NCI-H446 (cell line): ENCODE measurements around the gene GPX3.

Source experiments
- DNase-seq, 2 experiments: peaks; one replicate each; lab custom pipeline; 2025; lab: John Stamatoyannopoulos, UW

Gene GPX3, protein sequence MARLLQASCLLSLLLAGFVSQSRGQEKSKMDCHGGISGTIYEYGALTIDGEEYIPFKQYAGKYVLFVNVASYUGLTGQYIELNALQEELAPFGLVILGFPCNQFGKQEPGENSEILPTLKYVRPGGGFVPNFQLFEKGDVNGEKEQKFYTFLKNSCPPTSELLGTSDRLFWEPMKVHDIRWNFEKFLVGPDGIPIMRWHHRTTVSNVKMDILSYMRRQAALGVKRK

DNA sequence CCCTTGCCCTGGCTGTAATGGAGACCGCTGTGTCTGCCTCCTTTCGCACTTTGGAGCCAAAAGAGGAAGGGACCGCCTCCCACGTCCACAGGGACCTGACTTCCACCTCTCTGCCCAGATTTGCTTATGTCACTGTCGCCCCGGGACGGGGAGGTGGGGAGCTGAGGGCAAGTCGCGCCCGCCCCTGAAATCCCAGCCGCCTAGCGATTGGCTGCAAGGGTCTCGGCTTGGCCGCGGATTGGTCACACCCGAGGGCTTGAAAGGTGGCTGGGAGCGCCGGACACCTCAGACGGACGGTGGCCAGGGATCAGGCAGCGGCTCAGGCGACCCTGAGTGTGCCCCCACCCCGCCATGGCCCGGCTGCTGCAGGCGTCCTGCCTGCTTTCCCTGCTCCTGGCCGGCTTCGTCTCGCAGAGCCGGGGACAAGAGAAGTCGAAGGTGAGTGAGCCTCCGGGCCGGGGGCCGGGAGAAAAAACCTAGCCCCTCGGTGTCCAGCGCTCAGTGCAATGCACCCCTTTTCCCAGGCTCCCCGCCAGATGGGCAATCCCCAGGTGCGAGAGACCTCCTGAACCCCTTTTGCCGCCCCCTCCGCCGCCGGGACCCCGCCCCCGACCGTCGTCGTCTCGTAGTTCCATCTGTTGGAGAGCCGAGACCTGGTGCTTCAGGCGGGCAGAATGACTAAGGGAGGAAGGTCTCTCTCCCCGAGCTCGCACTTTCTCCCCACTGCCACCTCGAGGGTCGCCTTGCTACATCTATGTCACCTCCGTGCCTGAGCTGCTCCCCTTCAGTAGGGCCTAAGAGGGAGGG lies at the start of gene GPX3:
Gene GPX3, plus strand, starts transcription at position 288 of the 807 bp plus-strand sequence. Its CDS starts 64 bp downstream, at position 352.
- DNase-seq: peak in 1 of 2 experiments; percentile 21

GRCh38 chr5:150978590-150978989 lies 41.8 kb upstream of the GPX3 start:
- no peak for DNase-seq

GRCh38 chr5:150987746-150988145 lies 32.6 kb upstream of the GPX3 start:
- no peak for DNase-seq

DNA sequence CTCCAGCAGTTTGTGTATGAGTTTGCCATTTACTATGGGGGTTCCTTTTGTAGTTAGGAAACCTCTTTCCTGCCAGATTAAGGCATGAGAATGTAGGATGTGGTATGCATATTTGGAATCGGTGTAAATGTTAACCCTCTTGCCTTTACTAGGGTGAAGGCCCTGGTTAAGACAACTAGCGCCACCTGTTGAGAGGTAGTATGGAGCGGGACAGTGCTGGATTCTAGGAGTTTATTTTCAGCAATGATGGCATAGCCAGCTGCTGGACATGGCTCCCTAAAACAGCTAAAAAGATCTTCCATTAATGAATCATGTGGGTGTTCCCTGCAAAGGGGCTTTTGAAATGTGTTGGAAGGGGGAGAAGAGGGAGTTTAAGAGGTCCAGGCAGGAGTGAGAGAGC lies 30.7 kb upstream of the GPX3 start:
- peak in 1 of 2 experiments; percentile 1 for DNase-seq

- DNase-seq: no peak
These were observed 27.7 kb upstream of the GPX3 start for GRCh38 chr5:150992705-150993104.

DNA sequence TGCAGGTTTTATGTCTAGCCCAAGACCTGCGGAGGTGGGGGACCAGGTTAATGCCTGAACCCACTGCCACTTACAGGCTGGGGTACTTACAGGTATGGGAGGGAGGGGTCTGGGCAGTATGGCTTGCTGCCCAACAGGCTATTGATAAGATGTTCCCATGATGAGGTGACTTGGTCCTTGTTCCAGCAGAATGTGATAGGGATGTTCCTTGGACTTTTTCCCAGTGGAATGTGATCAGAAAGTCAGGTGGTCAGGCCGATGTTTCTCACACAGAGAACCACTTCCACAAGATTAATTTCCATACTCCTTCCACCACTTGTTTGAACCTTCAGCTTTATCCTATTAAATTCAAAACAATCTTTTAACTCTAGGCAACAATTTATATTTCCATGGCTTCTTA lies 27.0 kb upstream of the GPX3 start:
- DNase-seq: no peak

GRCh38 chr5:150993826-150994412 lies 26.5 kb upstream of the GPX3 start:
- no peak for DNase-seq

DNA sequence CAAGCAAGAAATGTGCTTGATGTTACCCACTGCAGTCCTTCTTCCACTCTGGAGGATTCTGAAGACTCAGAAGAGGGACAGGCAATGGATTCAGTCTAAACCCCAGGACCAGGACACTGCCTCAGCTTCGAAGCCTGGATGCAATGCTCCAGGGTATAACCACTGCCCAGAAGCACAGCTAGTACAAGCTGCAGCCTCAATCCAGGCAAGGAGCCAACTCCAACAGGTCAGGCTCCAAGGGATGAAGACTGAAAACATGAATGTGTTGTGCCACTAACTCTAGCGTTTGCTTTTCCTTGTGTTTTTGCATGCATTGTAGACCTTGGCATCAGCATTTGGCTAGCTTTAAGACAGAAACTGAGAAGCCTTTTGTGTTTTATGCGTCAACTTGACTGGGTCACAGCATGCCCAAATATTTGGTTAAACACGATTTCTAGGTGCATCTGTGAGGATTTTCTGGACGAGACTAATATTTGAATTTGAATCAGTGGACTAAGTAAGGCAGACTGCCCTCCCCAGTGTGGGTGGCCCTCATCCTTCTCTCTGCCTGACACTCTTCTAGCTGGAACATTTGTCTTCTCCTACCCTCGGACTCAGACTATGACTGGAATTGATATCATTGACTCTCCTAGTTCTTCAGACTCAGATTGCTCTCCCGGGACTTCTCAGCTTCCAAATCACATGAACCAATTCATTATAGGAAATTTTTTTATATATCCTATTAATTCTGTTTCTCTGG lies 20.5 kb upstream of the GPX3 start:
- peak in 1 of 2 experiments; percentile 13 for DNase-seq

GRCh38 chr5:151001436-151001835 lies 19.0 kb upstream of the GPX3 start:
- no peak for DNase-seq

DNA sequence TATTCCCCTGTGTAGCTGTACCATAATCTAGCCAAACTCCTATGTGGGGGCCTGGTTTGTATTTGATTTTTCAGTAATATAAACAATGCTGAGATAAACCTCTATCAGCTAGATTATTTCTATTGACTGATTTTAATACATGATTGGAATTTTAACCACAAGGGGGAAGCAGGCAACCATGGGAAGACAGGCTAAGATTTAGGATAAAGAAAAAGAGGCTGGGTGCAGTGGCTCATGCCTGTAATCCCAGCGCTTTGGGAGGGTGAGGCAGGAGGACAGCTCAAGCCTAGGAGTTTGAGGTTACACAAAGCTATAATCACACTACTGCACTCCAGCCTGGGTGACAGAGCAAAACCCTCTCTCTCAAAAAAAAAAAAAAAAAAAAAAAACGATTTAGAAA lies 18.1 kb upstream of the GPX3 start:
- DNase-seq: peak; percentile 25 to 30

GRCh38 chr5:151002681-151003502 lies 17.5 kb upstream of the GPX3 start:
- DNase-seq: no peak

DNA sequence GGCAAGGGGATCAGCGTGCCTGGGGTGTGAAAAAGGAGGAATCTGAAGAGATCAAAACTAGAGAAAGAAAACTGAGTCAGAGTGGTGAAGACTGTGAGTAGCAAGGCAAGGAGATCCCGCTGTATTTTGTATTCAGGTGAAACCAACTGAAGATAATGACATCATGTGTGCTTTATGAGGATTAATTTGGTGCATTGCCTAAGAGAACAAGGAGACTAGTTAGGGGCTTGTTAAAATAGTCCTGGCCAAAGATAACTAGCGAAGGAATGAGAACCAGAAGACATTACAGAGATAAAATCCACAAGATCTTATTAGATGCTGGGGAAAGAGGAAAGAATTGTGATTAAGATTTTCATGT lies 16.9 kb upstream of the GPX3 start:
- no peak for DNase-seq

DNA sequence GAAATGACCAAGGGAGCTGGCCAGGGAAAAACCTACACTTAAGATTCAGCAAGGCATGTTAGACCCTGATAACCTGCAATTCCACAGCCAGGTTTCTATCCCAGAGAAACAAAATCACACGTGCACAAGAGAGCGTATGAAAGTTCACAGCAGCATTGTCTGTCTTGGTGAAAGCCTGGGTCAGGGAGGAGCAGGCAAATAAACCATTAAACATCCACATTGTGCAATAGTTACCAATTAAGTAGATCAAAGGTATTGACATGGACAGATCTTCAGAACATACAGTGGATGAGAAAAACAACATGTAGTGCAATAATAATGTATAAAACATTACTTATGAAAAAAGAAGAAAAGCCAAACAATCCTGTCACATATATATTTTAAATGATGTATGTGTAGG lies 15.9 kb upstream of the GPX3 start:
- no peak for DNase-seq

GRCh38 chr5:151005187-151005949 lies 15.0 kb upstream of the GPX3 start:
- DNase-seq: no peak

GRCh38 chr5:151005950-151006576 lies 14.3 kb upstream of the GPX3 start:
- DNase-seq: peak in 1 of 2 experiments; percentile 23

GRCh38 chr5:151006704-151007334 lies 13.6 kb upstream of the GPX3 start:
- no peak for DNase-seq

DNA sequence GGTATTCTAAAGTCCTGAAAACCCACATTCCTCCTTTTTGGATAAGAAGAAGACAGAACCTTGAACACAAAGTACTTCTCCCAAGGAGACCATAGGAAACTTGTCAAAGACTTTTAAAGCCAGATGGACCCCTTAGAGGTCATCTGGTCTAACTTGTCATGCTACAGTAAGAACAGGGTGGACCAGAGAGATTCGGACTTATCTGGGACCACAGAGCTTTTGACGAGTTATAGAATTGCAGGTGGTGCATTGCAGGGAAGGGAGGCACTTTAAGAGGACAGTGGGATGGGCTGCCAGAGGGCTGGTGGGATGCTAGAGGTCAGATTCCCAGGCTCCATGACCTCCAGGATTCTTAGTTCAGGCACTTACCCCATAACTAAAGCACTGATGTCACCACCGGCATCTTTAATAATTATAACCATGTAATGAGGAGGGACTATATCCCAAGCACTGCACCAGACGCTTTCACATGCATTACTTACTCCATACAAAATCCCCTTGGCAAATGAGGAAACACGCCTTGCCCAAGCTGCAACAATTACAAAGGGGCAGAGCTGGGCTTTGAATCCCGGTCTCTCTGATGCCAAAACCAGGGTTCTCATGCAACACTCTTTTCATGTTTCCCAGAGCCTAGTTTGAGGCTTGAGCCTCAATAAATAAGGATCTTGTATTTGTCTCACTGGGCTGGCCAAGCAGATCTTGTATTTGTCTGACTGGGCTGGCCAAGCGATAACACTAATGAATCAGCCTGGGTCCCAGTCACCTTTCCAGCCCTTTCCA lies 12.8 kb upstream of the GPX3 start:
- no peak for DNase-seq

DNA sequence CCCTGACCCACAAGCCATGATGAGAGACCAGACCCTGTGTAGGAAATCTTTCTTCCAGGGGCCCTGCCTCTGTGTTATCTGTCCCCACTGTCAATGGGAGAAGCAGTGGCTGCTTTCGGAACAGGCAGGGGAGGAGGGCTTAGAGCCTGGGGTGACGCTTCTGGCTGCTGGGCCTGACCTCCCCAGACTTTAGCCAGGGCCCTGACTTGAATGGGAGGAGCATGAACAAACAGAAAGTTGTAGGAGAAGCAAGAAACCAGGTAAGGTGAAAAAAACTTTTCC lies 12.2 kb upstream of the GPX3 start:
- DNase-seq: no peak

GRCh38 chr5:151008906-151009305 lies 11.5 kb upstream of the GPX3 start:
- DNase-seq: no peak
